Suprapubic skin (tissue), 4 donors: ENCODE measurements around the gene ZNRD2.

Experiments
- EP300 ChIP-seq: sonication (generic); formaldehyde crosslinking; IDR thresholded peaks from one replicate; pipeline ENCODE4 v1.6.1; 2017; ENCODE audit warnings: antibody characterized with exemption
- POLR2A ChIP-seq, 2 donors: fragments of 450-650 bp; IDR thresholded peaks; one replicate each; pipeline ENCODE4 v1.6.1; 2017; ENCODE audit warnings: antibody characterized with exemption in 2 of 2, mild to moderate bottlenecking in 2 of 2, moderate library complexity in 2 of 2
- POLR2AphosphoS5 ChIP-seq, 3 donors: sonication (generic); formaldehyde crosslinking; IDR thresholded peaks; one replicate each; pipeline ENCODE4 v1.6.1; 2017; ENCODE audit warnings: antibody characterized with exemption in 3 of 3
- TF ChIP-seq, protein P1 (sequence below), 2 donors: fragments of 200-600 bp in 1 of 2; fragments of 450-650 bp in 1 of 2; sonication (generic) in 1 of 2; IDR thresholded peaks; one replicate each; pipeline ENCODE4 v1.5.1; 2016 to 2019; ENCODE audit warnings: antibody characterized with exemption in 2 of 2, mild to moderate bottlenecking in 1 of 2, moderate library complexity in 1 of 2

DNA sequence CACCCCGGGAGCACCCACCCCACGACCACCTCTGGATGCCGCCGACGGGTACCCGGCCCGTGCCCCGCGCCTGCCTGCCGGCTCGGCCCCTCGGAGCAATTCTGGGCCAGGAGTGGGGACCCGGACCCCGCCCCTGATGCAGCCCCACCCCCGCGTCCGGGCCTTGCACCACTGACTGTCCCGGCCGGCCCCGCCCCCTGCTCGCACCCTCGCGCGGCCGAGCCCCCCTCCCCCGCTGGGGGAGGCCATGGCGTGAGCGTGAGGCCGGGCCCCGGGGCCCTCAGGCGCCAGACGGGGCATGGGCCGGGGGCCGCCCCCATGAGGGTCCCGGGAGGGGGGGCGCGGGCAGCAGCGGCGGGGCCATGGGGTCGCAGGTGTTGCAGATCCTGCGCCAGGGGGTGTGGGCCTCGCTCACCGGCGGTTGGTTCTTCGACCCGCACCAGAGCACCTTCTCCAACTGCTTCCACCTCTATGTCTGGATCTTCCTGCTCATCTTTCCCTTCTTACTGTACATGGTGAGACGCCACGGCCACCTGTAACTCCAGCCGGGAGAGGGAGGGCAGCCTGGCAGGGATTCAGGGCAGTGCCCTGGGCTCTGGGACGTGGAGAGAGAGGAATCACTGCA is 45.8 kb downstream of the ZNRD2 start:
- TF ChIP-seq, protein P1, sequence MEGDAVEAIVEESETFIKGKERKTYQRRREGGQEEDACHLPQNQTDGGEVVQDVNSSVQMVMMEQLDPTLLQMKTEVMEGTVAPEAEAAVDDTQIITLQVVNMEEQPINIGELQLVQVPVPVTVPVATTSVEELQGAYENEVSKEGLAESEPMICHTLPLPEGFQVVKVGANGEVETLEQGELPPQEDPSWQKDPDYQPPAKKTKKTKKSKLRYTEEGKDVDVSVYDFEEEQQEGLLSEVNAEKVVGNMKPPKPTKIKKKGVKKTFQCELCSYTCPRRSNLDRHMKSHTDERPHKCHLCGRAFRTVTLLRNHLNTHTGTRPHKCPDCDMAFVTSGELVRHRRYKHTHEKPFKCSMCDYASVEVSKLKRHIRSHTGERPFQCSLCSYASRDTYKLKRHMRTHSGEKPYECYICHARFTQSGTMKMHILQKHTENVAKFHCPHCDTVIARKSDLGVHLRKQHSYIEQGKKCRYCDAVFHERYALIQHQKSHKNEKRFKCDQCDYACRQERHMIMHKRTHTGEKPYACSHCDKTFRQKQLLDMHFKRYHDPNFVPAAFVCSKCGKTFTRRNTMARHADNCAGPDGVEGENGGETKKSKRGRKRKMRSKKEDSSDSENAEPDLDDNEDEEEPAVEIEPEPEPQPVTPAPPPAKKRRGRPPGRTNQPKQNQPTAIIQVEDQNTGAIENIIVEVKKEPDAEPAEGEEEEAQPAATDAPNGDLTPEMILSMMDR (IDR thresholded peaks at IDR 0.05) = no peak
- TF ChIP-seq EP300 = no peak
- TF ChIP-seq POLR2A (IDR thresholded peaks at IDR 0.05) = no peak
- no peak for TF ChIP-seq POLR2AphosphoS5 (IDR thresholded peaks at IDR 0.05)
